Spleen (tissue), 11 donors: ENCODE measurements around the gene ADM. TPM values are rescaled to one million over a fixed set of nuclear protein-coding genes. Genes with fewer than 3 reads are reported as not detected.

ENCODE experiments used
- DNase-seq: peaks from one replicate; pipeline ENCODE4 v3.0.0-alpha.2; 2020
- H3K27ac ChIP-seq, 8 donors: fragments of 200-600 bp; sonication (generic) in 7 of 8; 1 replicate in 4 of 8; 2 replicates in 4 of 8; pipeline versions ENCODE4 v1.5.0 to v1.8.0; 2016 to 2021; ENCODE audit warnings: inconsistent platforms in 4 of 8, mild to moderate bottlenecking in 4 of 8, moderate library complexity in 1 of 8
- H3K27me3 ChIP-seq, 7 donors: fragments of 200-600 bp; sonication (generic) in 6 of 7; replicated peaks in 1 of 7; 1 replicate in 4 of 7; 2 replicates in 3 of 7; pipeline versions ENCODE4 v1.5.0 to v1.8.0; 2016 to 2021; ENCODE audit warnings: inconsistent platforms in 3 of 7, mild to moderate bottlenecking in 1 of 7
- H3K36me3 ChIP-seq, 6 donors: fragments of 200-600 bp; sonication (generic) in 5 of 6; 1 replicate in 4 of 6; 2 replicates in 2 of 6; pipeline versions ENCODE4 v1.5.0 to v1.8.0; 2016 to 2021; ENCODE audit warnings: inconsistent platforms in 2 of 6
- H3K4me1 ChIP-seq, 6 donors: fragments of 200-600 bp; sonication (generic) in 5 of 6; 1 replicate in 3 of 6; 2 replicates in 3 of 6; pipeline versions ENCODE4 v1.5.0 to v1.8.0; 2016 to 2021; ENCODE audit warnings: inconsistent platforms in 3 of 6
- H3K4me3 ChIP-seq, 8 donors: fragments of 200-600 bp; sonication (generic) in 7 of 8; 1 replicate in 4 of 8; 2 replicates in 4 of 8; pipeline versions ENCODE4 v1.5.0 to v1.8.0; 2016 to 2021; ENCODE audit warnings: inconsistent platforms in 4 of 8, mild to moderate bottlenecking in 4 of 8, moderate library complexity in 2 of 8
- H3K9me3 ChIP-seq, 8 donors: fragments of 200-600 bp; sonication (generic) in 7 of 8; 1 replicate in 4 of 8; 2 replicates in 4 of 8; pipeline versions ENCODE4 v1.5.0 to v1.8.0; 2016 to 2021; ENCODE audit warnings: inconsistent platforms in 4 of 8
- CTCF ChIP-seq, 11 experiments: fragments of 200-600 bp in 7 of 11; fragments of 450-650 bp in 4 of 11; sonication (generic) in 4 of 11; IDR thresholded peaks in 8 of 11; conservative IDR thresholded peaks in 3 of 11; 1 replicate in 7 of 11; 2 replicates in 4 of 11; pipeline versions ENCODE4 v1.4.0 to v1.8.0; 2016 to 2021; ENCODE audit warnings: antibody characterized with exemption in 11 of 11, inconsistent platforms in 4 of 11, mild to moderate bottlenecking in 1 of 11
- POLR2A ChIP-seq, 3 donors: fragments of 450-650 bp; IDR thresholded peaks; one replicate each; pipeline ENCODE4 v1.5.1; 2017; ENCODE audit warnings: antibody characterized with exemption in 3 of 3, mild to moderate bottlenecking in 1 of 3
- POLR2AphosphoS5 ChIP-seq, 3 donors: sonication (generic); formaldehyde crosslinking; IDR thresholded peaks; one replicate each; pipeline ENCODE4 v1.5.1; 2017; ENCODE audit warnings: antibody characterized with exemption in 3 of 3
- WGBS, 5 donors: extraction: QIAGEN DNeasy Blood & Tissue Kit in 3 of 5; methylation state at CpG; one replicate each; pipeline versions ENCODE4 v1.1.5 to v1.1.7; 2013 to 2018; 5-methylcytosine and 5-hydroxymethylcytosine counted together
- intact Hi-C: fragments of 100-400 bp; cut with DNase I; formaldehyde crosslinking; loops from one replicate; pipeline ENCODE4 v1.15.0; 2023; ENCODE audit warnings: low total_unique reads
- polyA plus RNA-seq, 3 donors: library from polyadenylated mRNA; stranded (reverse); fragments of 200-250 nt; gene quantifications; one replicate each; pipeline ENCODE4 v1.2.1, GENCODE V29; 2013
- total RNA-seq, 7 donors: library from RNA; depleted of rRNA in 3 of 7; stranded (reverse); fragments of >200 nt in 3 of 7; fragmentation: NEBNext Ultra II Directional in 4 of 7; extraction: Animal tissue kit (Norgen Biotek cat#: 25700) in 4 of 7; gene quantifications; one replicate each; pipeline versions ENCODE4 v1.1.0 to v1.2.1, GENCODE V29; 2016 to 2021
- donor health status: healthy with polysubstance abuse.
- donor health status: DM: no; HTN: no; CAD: no; lungs with moderate emphysema.
- donor health status: DM: no; HTN: no; CAD: no.
- donor health status: Bipolar disorder and iron deficiency.
- donor health status: healthy.
- donor health status: DM: no; HTN: no; CAD: no.
- donor health status: DM: yes; HTN: yes; CAD: no.

The ADM gene
- total and polyA plus RNA-seq, 10 donors, result 5.2 to 88.0 (median 34.6) TPM

- WGBS, 5 donors, result 1 to 2% (median 2%) methylated on average over 44 to 62 of the region's 62 CpGs
- Histone ChIP-seq H3K4me3 (peak overlapping the region; percentile 14 to 96 (median 69)), H3K27ac (peak overlapping the region in 7 of 8 donors; percentile 31 to 94 (median 55)), H3K36me3 (peaks cover 0 to 9% (median 0%) of the 10 kb centered on the region in 6 donors), H3K27me3 (peaks cover 0 to 37% (median 17%) of the 10 kb centered on the region in 7 donors), H3K4me1 (peaks cover 23 to 64% (median 55%) of the 10 kb centered on the region in 6 donors), H3K9me3 (no peaks in the 10 kb centered on the region)
- intact Hi-C loops, result loop anchor here (5.0 kb wide), 1 partner anchor 100 kb away; no protein-coding TSS in a partner anchor
- TF ChIP-seq POLR2A (IDR thresholded peaks at IDR 0.05), result no peak
- TF ChIP-seq POLR2AphosphoS5 (IDR thresholded peaks at IDR 0.05), result peak; percentile 75 to 87 (median 78)
- TF ChIP-seq CTCF (IDR thresholded peaks at IDR 0.05 in 8 of 11, conservative IDR thresholded peaks at IDR 0.05 in 3 of 11), result peak; percentile 90 to 99 (median 99)
- peak; percentile 96 for DNase-seq
Observed at GRCh38 chr11:10307400-10308200, 2.7 kb downstream of the ADM start.

GRCh38 chr11:10308201-10308954 lies 3.5 kb downstream of the ADM start:
- Histone ChIP-seq H3K4me3 (peak overlapping the region; percentile 14 to 96 (median 69)), H3K27ac (peak overlapping the region in 7 of 8 donors; percentile 31 to 94 (median 55)), H3K9me3 (no peaks in the 10 kb centered on the region), H3K36me3 (peaks cover 0 to 9% (median 0%) of the 10 kb centered on the region in 6 donors), H3K27me3 (peaks cover 0 to 37% (median 17%) of the 10 kb centered on the region in 7 donors), H3K4me1 (peaks cover 23 to 60% (median 51%) of the 10 kb centered on the region in 6 donors)
- DNase-seq, result no peak
- TF ChIP-seq POLR2A (IDR thresholded peaks at IDR 0.05) (no peak), CTCF (IDR thresholded peaks at IDR 0.05 in 8 of 11, conservative IDR thresholded peaks at IDR 0.05 in 3 of 11) (peak in 4 of 11 experiments; percentile 7 to 76 (median 71))
- intact Hi-C loops, result loop anchor here (5.0 kb wide), 1 partner anchor 101 kb away; no protein-coding TSS in a partner anchor
- 17 to 21% (median 17%) methylated on average over 16 of the region's 16 CpGs for WGBS, 5 donors

- Histone ChIP-seq H3K36me3 (peaks cover 0 to 9% (median 0%) of the 10 kb centered on the region in 6 donors), H3K27ac (no peak overlapping the region), H3K9me3 (no peaks in the 10 kb centered on the region), H3K27me3 (peaks cover 0 to 35% (median 17%) of the 10 kb centered on the region in 7 donors), H3K4me3 (no peak overlapping the region), H3K4me1 (peaks cover 17 to 52% (median 41%) of the 10 kb centered on the region in 6 donors)
- 71 to 83% (median 74%) methylated on average over 12 of the region's 12 CpGs for WGBS, 5 donors
- intact Hi-C loops, result loop anchor here (5.0 kb wide), 2 partner anchors 102 to 547 kb away; no protein-coding TSS in a partner anchor
- TF ChIP-seq CTCF (IDR thresholded peaks at IDR 0.05 in 8 of 11, conservative IDR thresholded peaks at IDR 0.05 in 3 of 11) (no peak), POLR2A (IDR thresholded peaks at IDR 0.05) (no peak), POLR2AphosphoS5 (IDR thresholded peaks at IDR 0.05) (peak in 1 of 3 donors; percentile 73)
- DNase-seq, result peak; percentile 75
Observed at GRCh38 chr11:10309163-10310093, 4.6 kb downstream of the ADM start.
